Measurements from ENCODE around the gene ARHGAP21.

DNA sequence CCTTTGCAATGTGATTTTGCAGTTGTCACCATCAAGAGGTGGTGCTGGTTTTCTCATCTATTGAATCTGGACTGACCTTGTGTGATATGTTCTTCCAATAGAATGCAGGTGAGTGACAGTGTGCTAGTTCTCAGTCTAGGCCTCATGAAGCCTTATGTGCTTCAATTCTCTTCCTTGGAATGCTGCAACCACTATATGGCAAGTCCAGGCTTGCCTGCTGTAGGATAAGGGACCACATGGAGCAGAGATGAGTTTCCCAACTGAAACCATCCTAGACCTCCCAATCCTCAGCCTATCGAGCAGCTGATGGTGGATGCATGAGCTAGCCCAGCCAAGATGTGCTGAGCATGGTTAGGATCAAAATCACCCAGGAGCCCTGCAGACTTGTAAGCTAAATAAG lies 32.6 kb upstream of the ARHGAP21 start:
- TF ChIP-seq CTCF (optimal IDR thresholded peaks at IDR 0.05 in 1 of 3, IDR thresholded peaks at IDR 0.05 in 1 of 3, conservative IDR thresholded peaks at IDR 0.05 in 1 of 3; ENCODE audit: extremely low read depth in 1 of 3, insufficient read depth in 2 of 3, low read length in 3 of 3) (no peak), EZH2 (IDR thresholded peaks at IDR 0.05; ENCODE audit: low read length) (no peak)
